ENCODE measurements around the gene COPS2.

DNA sequence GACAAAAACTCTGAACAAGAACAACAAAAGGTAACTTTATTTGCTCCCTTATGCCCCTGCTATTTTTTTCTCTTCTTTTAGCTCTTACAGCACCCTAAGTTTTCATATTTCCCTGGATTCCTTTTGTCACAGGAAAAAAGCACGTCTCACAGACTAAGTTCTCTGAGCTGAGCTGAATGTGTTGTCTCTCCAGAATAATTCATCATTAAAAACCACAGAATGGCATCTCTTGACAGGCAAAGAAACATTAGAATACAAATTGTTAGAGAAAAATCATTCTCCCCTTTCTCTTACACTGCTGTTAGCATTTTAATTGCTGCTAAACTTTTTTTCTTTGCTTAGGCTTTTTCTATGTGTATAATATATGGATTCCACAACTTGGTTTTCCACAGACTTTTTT, 60.5 kb downstream of the COPS2 start:
- TF ChIP-seq MATR3 (CRISPR knock-in tag; IDR thresholded peaks at IDR 0.05): no peak
- TF ChIP-seq FOXK1 (CRISPR knock-in tag; IDR thresholded peaks at IDR 0.05; ENCODE audit: borderline replicate concordance, low read depth): no peak
- no peak for TF ChIP-seq RAD21 (CRISPR knock-in tag; IDR thresholded peaks at IDR 0.05)
- TF ChIP-seq, protein P1, sequence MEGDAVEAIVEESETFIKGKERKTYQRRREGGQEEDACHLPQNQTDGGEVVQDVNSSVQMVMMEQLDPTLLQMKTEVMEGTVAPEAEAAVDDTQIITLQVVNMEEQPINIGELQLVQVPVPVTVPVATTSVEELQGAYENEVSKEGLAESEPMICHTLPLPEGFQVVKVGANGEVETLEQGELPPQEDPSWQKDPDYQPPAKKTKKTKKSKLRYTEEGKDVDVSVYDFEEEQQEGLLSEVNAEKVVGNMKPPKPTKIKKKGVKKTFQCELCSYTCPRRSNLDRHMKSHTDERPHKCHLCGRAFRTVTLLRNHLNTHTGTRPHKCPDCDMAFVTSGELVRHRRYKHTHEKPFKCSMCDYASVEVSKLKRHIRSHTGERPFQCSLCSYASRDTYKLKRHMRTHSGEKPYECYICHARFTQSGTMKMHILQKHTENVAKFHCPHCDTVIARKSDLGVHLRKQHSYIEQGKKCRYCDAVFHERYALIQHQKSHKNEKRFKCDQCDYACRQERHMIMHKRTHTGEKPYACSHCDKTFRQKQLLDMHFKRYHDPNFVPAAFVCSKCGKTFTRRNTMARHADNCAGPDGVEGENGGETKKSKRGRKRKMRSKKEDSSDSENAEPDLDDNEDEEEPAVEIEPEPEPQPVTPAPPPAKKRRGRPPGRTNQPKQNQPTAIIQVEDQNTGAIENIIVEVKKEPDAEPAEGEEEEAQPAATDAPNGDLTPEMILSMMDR (CRISPR knock-in tag; IDR thresholded peaks at IDR 0.05): no peak
- TF ChIP-seq GABPA (IDR thresholded peaks at IDR 0.05; ENCODE audit: low read depth, low read length): no peak
- no peak for TF ChIP-seq GABPA (CRISPR knock-in tag; IDR thresholded peaks at IDR 0.05; ENCODE audit: low read depth)
- TF ChIP-seq CEBPB (IDR thresholded peaks at IDR 0.05; ENCODE audit: borderline replicate concordance, low read depth, low read length): no peak
- TF ChIP-seq, protein P2, sequence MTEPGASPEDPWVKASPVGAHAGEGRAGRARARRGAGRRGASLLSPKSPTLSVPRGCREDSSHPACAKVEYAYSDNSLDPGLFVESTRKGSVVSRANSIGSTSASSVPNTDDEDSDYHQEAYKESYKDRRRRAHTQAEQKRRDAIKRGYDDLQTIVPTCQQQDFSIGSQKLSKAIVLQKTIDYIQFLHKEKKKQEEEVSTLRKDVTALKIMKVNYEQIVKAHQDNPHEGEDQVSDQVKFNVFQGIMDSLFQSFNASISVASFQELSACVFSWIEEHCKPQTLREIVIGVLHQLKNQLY (CRISPR knock-in tag; IDR thresholded peaks at IDR 0.05): no peak
- no peak for TF ChIP-seq TAF1 (CRISPR knock-in tag; IDR thresholded peaks at IDR 0.05)
- TF ChIP-seq, protein P3, sequence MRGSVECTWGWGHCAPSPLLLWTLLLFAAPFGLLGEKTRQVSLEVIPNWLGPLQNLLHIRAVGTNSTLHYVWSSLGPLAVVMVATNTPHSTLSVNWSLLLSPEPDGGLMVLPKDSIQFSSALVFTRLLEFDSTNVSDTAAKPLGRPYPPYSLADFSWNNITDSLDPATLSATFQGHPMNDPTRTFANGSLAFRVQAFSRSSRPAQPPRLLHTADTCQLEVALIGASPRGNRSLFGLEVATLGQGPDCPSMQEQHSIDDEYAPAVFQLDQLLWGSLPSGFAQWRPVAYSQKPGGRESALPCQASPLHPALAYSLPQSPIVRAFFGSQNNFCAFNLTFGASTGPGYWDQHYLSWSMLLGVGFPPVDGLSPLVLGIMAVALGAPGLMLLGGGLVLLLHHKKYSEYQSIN (CRISPR knock-in tag; IDR thresholded peaks at IDR 0.05; ENCODE audit: borderline replicate concordance): no peak
- no peak for TF ChIP-seq PHF21A (CRISPR knock-in tag; IDR thresholded peaks at IDR 0.05)
- no peak for TF ChIP-seq ELF3 (CRISPR knock-in tag; IDR thresholded peaks at IDR 0.05)
- no peak for TF ChIP-seq BRCA1 (CRISPR knock-in tag; IDR thresholded peaks at IDR 0.05)

Measured in HepG2 (cell line).